GM10266 (cell line): ENCODE data around the gene NMBR.
"Not testable (repeated sequence)": the region's sequence is repeated elsewhere in the genome, so short reads cannot be mapped to it uniquely, and the experiment has no call there.

Experiments used
- DNase-seq: peaks from one replicate; pipeline ENCODE4 v3.0.0; 2012; ENCODE audit errors: extremely low spot score
- CTCF ChIP-seq: IDR thresholded peaks from 2 replicates; pipeline ENCODE4 v1.5.1; 2012; ENCODE audit warnings: mild to moderate bottlenecking, low read depth; ENCODE audit not compliant: control insufficient read depth, insufficient read depth; ENCODE audit errors: missing control alignments

NMBR gene

DNA sequence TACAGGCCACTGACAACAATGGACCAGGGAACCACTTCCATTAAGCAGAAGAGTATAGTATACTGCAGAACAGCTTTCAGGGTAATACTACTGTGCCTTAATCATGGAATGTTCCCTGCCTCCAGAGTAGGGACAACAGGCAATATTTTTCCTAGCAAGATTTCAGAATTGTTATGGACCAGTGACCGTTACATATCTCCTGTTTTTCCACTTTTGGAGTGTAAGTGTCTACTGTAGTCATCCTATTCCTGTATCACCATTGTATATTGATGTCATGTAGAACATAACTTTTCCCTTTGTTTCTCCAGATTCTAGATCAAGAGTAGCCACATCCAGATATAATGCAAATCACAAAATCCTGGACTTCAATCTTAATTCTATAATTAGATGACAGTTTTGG, 16.1 kb downstream of the NMBR start:
- TF ChIP-seq CTCF = no peak
- DNase-seq = no peak

GRCh38 chr6:142121342-142121741, 25.6 kb downstream of the NMBR start:
- no peak for DNase-seq
- TF ChIP-seq CTCF = no peak

- no peak for TF ChIP-seq CTCF
- DNase-seq = no peak
These were observed 28.0 kb downstream of the NMBR start for GRCh38 chr6:142118925-142119324.

- no peak for DNase-seq
- no peak for TF ChIP-seq CTCF
These were observed 28.6 kb downstream of the NMBR start for GRCh38 chr6:142118328-142118727.

GRCh38 chr6:142117366-142117765, 29.6 kb downstream of the NMBR start:
- TF ChIP-seq CTCF = no peak
- DNase-seq = no peak

GRCh38 chr6:142112451-142113061, 34.4 kb downstream of the NMBR start:
- TF ChIP-seq CTCF = peak; percentile 77
- DNase-seq = peak; percentile 31

DNA sequence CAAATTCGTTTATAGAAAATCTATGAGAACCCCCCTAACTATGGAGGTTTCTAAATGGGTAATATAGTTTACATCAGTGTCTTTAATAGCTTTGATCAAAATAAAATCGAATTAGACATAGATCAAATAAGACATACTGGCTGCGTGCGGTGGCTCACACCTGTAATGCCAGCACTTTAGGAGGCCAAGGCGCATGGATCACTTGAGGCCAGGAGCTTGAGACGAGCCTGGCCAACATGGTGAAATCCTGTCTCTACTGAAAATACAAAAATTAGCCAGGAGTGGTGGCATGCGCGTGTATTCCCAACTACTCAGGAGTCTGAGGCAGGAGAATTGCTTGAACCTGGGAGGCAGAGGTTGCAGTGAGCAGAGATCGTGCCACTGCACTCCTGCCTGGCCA, 36.1 kb downstream of the NMBR start:
- DNase-seq = not testable (repeated sequence)

DNA sequence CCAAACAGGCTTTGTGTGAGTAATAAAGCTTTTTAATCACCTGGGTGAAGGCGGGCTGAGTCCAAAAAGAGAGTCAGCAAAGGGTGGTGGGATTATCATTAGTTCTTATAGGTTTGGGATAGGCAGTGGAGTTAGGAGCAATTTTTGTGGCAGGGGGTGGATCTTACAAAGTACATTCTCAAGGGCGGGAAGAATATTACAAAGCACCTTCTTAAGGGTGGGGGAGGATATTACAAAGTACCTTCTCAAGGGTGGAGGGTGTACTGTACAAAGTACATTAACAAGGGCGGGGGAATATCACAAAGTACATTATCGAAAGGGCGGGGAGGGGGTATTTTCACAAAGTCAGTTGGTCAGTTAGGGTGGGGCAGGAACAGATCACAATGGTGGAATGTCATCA, 42.1 kb downstream of the NMBR start:
- not testable (repeated sequence) for DNase-seq
